ENCODE data around the gene CDK14.

Gene CDK14

DNA sequence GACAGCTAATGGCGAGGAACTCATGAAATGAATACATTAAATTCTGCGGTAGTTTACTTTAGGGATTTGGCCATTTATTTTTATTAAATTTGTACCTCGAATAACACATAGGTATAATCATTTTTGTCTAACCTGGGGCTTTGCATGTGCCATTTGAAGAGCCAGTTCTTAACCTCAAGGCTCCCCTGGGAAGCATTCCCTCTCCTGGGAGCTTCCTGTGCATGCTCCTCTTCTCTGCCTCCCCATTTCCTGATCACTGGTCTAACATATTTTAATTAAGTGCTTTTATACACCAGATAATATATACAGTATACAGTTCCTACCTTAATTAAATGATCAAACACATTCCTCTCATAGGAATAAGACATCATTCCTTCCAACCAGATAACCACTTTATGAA is 484.2 kb downstream of the CDK14 start:
- no peak for FAIRE-seq

DNA sequence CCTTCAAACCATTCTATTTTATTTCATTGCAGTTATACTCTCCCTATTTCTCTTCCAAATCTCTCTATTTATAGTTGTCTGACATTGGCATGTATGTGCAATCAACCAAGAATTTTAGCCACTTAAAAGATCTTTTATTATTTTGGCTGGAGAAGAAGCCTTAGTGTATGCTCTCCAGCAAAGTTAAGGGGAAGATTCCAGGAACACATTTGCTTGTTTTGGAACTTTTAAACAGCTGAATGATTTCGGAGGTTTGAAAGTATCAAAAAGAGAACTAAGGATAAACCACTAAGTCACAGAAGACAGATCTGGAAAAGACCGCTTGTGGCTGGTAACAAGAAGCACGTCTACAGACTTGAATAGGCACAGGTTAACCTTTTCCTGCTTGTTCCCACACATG is 485.9 kb downstream of the CDK14 start:
- no peak for FAIRE-seq

DNA sequence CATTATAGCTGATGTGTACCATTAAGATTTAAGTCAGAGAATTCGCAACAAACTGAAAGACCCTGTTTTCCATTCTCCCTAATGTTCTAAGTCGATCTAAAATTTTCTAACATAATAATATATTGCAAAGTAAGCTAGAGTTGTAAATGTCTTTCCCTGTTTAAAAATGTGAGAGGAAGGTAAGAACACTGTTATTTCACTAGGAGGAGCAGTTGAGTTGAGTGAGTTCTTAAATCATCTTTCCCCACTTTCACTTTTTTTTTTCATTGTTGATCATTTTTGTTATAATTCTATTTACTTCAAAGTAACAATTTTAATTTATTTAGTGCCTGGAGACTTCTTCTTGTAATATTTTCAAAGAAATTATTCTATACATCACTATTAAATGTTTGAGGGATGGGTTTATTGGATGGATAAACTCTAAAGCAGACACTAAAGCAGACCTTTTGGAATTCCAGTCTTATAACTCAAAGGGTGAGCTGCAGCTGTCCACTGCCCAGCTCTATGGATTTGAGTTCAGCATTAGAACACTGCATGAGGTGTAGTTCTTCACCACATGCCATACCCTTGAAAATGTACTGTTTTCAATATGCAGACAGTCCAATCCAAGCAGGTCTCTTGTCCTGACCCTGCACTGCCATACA is 486.9 kb downstream of the CDK14 start:
- peak; percentile 88 for FAIRE-seq

DNA sequence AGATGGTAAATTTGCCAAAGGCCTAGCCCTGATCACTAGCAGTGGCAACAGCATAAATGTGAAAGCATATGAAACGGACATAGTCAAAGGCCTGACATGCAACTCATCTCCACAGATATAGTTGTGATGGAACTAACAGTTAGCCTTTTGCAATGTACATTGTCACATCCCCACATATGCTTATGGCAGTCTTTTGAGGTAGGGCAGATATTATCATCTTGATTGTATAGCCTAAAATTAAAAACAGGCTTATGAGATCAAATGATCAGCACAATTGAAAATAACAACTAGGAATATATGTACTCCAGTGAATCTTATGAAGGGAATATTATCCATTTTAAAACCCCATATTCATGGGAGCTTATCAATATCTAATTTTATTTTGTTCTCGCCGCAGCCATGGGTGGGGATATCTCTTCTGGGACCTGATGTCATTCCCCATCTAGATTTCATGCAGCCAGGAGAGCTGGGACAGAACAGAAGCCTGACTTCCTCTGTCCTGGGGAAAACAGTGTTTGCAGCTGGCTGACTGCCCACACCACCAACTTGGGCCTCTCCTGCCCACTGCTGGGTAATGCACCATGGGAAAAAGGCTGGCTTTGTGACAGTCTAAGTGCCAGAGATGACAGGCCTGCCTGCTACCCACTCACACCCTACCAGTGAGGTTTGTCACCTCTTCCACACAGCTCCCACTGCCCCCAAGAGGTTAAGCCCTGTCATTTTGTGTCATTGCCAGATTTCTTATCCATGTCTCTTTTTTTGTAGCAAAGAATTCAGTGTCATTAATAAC is 487.9 kb downstream of the CDK14 start:
- no peak for FAIRE-seq

DNA sequence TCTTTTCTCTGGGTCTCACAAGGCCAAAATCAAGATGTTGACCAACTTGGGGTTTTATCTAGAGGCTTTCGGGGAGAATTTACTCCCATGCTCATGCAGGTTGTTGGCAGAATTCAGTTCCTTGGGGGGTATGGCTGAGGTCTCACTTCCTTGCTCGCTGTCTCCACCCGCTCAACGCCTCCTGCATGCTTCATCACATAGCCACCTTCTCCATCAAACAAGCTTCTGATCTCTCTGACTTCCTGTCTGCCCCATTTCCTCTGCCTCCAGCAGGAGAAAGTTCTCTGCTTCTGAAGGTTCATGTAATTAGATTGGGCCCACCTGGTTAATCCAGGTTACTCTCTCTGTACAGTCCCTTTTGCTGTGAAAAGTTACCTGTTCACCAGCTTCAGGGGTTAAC is 489.1 kb downstream of the CDK14 start:
- no peak for FAIRE-seq

DNA sequence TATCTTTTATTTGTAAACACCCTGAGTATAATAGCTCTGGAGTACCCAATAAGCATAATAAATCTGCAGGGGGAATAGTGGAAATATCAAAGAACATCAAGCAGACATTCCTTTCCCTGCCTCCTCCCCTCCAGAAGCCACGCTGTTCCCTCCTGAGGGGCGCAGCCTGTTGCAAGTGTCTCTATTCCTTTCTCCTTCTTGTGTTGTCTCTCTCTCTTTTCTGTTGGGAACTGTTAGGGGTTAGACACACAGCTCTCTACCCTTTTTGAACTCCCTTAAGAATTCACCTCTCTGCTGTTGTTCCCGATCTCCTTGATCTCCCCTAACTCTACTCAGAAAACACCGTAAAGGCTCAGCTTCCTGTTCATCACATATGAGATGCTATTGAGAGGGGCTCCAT is 490.1 kb downstream of the CDK14 start:
- no peak for FAIRE-seq

DNA sequence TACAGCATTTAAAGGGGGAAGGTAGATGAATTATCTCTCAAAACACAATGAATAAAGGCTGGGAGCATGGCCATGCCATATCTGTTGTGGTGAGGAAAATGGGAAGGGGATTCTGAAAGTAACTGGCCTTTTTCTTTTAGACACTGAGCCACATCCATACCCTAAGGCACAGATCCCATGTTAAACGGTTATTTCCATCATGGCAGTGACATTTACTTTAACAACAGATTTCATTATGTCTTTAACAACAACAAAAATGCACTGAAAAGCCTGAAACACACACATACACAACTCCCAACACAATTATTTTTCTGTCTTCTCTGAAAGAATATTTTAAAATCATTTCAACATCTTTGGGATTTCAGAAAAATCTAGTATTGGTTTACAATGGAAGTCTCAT is 492.0 kb downstream of the CDK14 start:
- no peak for FAIRE-seq

DNA sequence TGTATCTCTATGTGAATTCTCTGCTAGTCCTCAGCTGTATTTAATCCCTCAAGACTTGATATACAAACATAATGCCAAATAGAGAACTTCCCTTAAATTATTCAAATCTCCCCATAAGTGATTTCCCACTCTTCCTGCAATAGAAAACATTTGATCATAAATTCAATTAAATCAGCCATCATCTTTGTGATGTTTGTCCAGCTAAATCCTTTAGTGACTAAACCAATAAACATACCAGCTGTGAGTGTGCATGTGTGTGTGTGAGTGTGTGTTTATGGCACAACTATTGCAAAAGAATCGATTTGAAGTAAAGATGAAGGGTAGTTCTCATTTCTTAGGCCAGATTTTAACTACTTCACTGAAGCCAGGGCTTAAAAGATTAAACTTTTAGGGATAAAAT is 492.6 kb downstream of the CDK14 start:
- FAIRE-seq: peak; percentile 27

DNA sequence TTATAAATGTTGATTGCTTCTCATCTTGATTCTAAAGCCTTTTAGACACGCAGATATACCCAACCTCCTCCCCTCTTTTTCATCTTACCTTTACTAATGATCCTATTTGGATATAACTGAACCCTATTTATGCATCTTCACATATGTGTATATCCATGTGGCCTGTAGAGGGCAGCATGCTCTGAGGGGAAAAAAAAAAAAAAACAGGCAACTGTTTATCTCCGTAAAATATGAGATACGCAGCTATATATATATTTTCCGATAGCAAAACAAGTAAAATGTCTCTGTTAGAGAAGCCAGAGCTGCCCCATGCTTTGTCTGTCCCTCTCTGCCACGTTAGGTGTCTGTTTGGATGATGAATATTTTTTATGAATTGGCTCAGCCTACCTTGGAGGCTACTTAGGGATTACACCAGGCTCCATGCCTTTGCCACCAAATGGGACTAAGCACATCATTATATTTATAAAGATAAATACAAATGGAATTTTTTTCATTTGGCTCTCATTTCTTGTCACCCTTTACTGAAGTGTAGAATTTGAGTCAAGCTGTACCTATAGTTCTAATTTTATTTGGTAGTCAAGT is 493.4 kb downstream of the CDK14 start:
- FAIRE-seq: peak; percentile 94

DNA sequence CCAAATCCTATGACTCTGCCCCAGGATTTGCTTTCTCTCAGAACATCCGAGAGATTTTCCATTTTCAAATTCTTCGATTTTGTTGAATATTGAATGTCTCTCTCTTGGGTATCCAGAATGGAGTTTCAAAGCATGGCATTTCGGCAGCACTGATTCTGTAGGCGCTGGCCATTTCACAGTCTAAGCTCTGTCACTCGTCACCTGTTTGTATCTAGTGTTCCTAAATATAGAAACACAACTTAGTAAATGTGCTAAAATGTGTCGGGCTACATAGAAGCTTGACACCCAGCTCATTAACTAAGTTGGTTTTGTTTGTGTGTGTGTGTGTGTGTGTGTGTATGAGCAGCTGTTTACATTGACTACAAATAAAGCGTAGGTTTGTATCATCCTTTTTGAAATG is 494.6 kb downstream of the CDK14 start:
- no peak for FAIRE-seq

DNA sequence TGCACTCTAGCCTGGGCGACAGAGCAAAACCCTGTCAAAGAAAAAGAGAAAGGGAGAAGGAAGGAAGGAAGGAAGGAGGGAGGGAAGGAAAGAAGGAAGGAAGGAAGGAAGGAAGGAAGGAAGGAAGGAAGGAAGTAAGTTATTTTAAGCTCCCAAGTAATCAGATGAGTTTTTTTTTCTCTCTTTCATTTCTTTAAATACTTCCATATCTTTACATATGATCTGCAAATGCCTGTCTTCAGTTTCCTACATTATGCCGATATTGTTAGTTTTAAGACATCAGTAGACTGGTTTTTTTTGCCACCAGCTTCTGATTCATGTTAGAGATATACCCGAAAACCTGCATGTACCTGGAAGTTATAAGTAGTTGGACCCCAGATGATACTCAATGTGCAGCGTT is 495.5 kb downstream of the CDK14 start:
- no peak for FAIRE-seq

DNA sequence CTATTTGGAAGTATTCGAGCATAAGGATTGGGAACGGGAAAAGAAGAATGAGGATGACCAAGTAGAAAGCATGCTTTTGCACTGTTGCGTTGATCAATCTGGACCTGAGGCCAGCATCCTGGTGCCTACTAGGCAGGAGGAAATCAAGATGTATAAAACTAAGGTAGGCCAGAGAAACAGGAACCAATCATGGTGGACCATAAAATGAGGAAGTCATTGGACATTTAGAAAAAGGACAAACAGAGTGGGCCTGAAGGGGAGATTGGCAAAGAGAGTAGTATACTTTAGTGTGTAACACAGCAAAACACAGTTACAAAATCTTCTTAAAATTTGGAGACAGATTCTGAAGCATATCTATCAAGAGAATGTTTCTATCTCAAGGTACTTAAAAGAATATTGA is 497.1 kb downstream of the CDK14 start:
- no peak for FAIRE-seq

DNA sequence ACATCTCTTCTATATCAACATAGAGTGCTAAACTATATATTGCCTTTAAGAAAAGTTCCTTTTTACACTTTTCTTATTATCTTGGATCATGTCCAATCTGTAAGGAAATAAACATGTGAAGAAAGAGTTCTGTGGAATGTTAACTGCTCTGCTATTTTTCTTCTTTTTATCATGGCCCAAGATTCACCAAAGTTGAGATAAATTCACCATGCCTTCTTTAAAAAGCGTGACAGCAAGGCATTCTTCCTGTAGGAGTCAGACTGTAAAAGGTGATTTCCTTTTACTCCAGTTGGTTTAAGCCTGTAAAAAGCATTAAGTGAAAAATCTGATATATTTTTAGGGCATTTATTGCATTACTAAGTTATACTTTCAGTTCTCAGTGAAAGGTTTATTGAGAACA is 502.4 kb downstream of the CDK14 start:
- FAIRE-seq: no peak

DNA sequence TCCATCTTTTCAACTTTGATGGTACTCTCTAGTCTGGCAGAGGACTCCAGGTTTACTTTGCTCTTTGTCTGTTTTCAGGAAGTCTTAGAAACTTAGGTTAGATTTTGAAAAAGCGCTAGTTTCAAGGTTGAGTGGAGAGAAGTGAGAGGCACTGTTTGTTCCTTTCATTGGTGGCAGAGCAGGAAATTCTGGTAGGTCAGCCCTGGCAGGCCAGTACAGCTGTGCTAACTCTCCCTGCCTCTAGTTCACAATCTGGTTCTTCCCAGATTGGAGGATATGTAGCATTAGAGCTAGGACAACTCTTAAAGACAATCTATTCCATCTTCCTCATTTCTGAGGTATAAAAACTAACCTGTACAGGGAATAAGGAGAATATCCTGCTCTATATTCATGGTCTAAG is 507.2 kb downstream of the CDK14 start:
- FAIRE-seq: no peak

DNA sequence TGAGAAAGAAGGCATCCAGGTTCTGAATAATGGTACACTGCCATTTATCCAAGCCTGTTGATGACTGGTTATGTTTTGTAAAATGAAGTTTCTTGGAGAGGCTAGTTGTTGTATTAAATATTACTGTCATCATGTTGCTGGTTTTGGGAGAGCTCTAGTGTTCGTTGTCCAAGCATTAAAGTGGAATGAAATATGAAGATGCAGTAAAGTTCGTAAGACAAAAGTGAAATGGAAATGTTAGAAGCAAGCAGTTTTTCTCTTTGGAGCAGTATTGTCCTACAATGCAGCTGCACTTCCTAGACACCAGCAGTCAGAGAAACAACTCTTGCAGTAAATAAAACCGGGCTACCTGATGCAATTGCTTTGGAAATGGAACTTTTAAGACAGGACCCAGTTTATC is 511.3 kb downstream of the CDK14 start:
- FAIRE-seq: no peak

DNA sequence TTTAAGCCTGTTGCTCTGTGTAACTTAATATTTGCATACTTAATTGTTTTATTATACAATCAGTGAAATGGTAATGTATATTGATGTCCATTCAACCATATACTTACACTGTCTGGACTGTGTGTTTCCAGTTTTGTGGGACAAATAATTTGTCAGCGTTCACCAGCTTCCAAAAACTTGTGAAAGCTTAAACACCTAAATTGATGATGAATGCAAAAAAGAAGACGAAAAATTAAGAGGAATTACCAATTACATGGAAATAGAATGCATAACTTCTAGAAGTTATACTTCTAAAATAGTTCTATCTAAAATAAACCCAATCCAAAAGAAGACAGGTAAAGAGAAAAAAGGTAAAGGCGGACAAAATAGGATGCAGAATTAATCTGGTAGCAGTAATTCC is 513.1 kb downstream of the CDK14 start:
- no peak for FAIRE-seq

DNA sequence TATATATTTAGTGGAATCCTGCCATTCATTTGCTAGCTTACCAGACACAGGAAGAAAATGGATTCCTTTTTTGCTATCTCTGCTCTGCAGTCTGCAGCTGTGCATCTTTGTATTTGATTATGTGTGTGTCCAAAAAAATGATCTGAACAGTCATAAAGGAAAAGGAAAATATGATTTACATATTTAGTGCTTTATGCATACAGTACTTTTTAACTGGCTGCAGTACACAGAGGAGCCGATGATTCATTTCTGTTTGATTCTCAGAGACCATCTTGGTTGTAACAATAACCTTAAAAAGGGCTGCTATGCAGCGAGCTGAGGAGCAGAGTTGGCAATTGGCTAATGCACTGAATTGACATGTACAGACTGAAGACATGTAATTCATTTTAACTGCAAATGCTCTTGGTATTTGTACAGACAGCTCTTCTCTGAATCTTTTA is 516.8 kb downstream of the CDK14 start:
- FAIRE-seq: no peak

DNA sequence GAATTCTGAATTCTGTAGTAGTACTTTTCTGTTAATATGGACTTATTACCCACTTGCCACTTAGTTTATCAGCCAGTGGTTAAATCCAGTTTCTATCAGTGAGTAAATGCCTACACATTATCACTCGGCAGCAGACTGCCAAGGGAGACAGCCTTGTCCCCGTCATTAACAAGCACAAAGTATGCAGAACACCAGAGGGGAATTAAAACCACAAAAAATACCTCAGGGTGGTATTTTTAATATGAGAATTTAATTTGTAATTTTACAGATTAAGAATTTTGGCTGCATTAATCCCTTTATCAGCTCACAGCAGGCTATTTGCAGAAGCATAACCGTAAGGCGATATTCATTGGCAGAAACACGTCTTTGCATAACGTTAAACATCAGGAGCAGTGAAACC is 518.1 kb downstream of the CDK14 start:
- no peak for FAIRE-seq

DNA sequence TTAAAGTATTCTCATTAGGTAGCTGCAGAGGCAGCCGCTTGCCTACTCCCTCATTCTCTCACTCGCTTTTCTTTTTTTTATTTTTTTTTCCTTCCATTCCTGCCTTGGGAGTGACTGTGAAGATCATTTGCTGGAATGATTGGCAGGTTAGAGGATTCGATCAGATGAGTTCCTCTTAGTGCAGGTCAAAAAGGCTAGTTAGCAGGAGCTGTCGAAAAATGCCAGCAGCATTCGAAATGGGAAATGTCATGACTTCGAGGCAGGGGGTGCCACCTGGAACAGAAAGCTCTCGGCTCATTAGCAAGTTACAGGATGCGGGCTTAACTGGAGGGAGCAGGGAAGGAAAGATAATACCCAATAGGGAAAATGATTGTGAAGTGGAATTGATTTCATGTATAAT is 530.6 kb downstream of the CDK14 start:
- FAIRE-seq: no peak

DNA sequence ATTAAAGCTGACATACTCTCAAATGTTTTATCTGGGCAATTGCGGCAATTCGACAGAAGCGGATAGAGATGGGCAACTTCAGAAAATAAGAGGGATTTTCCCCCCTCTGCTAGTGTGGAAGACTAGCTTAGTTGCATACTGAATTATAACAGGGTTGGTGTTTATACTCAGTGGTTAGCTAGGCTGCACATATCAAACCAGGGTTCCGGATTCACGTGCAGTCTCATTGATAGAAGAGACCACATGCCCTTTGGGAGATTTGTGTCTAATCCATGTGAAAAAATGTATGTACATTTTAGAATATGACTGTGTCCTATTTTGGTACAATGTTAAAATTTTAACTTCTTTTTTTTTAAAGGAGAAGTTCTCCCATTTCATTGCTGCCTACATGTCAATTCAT is 531.2 kb downstream of the CDK14 start:
- no peak for FAIRE-seq

DNA sequence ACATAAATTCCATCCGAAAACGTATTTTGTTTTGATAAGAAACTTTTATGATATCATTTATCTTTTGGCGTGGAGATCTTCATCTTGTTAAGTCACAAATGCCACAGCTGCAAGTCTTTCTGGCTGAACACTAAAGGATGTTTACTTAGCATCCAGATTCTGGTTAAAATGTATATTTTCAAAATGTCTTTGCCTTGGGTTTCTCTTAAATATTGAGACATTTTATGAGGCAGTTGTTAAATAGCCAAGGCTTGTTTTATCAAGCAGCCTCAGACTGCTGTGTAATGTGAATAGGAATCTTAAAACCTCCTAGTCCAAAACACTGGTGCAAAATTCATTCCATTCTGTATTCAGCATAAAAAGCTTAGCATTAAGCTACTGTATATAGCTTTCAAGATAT is 531.8 kb downstream of the CDK14 start:
- no peak for FAIRE-seq

DNA sequence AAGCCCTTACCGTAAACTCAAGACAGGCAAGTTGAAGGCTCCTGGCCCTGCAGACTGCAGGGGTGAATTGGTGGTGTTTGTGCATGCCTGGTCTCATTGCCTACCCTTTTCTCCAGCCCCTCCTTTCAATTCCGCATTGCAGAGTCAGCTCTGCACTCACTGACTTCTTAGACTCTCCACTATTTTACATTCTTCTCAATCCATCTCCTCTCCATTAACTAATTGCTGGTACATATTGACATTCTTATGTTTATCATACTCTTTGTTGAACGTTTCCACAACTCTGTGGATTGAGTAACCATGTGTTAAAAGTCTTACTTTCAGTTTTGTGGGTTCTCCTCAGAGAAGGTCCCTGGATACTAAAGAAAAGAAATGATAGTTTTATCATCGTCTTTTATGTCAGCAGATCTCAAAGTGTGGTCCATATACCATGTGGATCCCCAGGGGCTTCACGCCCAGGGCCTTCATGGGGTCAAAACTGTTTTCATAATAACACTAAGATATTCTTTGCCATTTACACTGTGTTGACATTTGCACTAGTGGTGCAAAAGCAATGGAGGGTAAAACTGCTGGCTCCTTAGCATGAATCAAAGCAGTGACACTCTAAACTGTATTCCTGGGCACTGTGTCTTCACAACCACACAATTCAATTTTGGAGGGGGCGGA is 532.7 kb downstream of the CDK14 start:
- no peak for FAIRE-seq

DNA sequence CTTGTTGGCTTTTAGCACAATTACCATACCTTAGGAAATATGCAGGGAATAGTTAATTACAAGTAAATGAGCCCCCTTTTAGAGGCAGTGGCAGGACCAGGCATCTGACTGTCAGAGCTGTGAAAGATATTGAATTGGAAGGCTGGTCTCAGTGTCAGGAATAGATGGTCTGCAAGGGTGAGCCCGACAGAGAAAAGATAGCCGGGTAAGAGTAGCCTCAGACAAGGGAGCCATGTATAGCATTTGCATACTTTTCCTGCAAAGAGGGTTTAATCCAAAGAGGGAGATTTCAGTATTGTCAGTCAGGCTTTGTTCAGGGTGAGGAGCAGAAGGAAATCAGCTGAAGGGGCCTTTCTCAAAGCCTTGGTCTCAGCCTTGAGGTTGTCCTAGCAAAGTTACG is 539.2 kb downstream of the CDK14 start:
- no peak for FAIRE-seq
